HepG2 (cell line): Measurements from ENCODE around the gene USP11. TPM values are rescaled to one million over a fixed set of nuclear protein-coding genes. Genes with fewer than 3 reads are reported as not detected.

ENCODE experiments used
- ATAC-seq: fragments of 200-7000 bp; cut with Tn5 transposase; 3 replicates; pipeline ENCODE4 v1.9.1; 2020; ENCODE audit warnings: mild to moderate bottlenecking, moderate library complexity
- BruUV-seq: library from RNA; stranded (reverse); fragments of 400-500 nt; replicated peaks from 2 replicates; lab custom pipeline; 2021; lab: Mats Ljungman, UMichigan
- CTCF ChIA-PET: fragments of 300-600 bp; formaldehyde crosslinking; extraction: SDS; loops from one replicate; lab custom pipeline; 2021; ENCODE audit warnings: low total read pairs, inconsistent platforms, low intra/inter-chr PET ratio; lab: Yijun Ruan, JAX
- POLR2A ChIA-PET: fragments of 350-600 bp; sonication (Branson Sonifier 250); formaldehyde crosslinking; loops from one replicate; lab custom pipeline; 2020; ENCODE audit warnings: antibody characterized with exemption, inconsistent platforms; lab: Yijun Ruan, JAX
- DNase-seq: peaks from one replicate; pipeline ENCODE4 v3.0.0-alpha.2; 2015; ENCODE audit warnings: low spot score
- FAIRE-seq: peaks from 3 replicates; lab custom pipeline; 2011; peaks lifted over from hg19 to GRCh38; lab: Jason Lieb, UNC
- H2AFZ ChIP-seq: one replicate; pipeline ENCODE4 v1.6.1; 2011; ENCODE audit warnings: low read length, inconsistent platforms
- H3K27ac ChIP-seq: fragments of 300-600 bp; 3 replicates; pipeline ENCODE4 v1.8.0; 2011; ENCODE audit warnings: mixed run types, mild to moderate bottlenecking, mixed read lengths, low read length, inconsistent platforms; ENCODE audit not compliant: insufficient read depth; ENCODE audit errors: extremely low read length
- H3K27me3 ChIP-seq, 2 experiments: fragments of 200-600 bp in 1 of 2; 2 replicates in 1 of 2; 3 replicates in 1 of 2; pipeline versions ENCODE4 v1.6.0 to v1.8.0; 2011; ENCODE audit warnings: low read length in 2 of 2, mild to moderate bottlenecking in 2 of 2, moderate library complexity in 2 of 2, inconsistent platforms in 1 of 2; ENCODE audit not compliant: insufficient read depth in 2 of 2, control insufficient read depth in 1 of 2
- H3K36me3 ChIP-seq, 2 experiments: fragments of 200-600 bp in 1 of 2; replicated peaks in 1 of 2; 2 replicates in 1 of 2; 3 replicates in 1 of 2; pipeline versions ENCODE4 v1.5.1 to v1.8.0; 2011; ENCODE audit warnings: low read length in 2 of 2, inconsistent platforms in 1 of 2; ENCODE audit not compliant: insufficient read depth in 2 of 2, control insufficient read depth in 1 of 2
- H3K4me1 ChIP-seq: 2 replicates; pipeline ENCODE4 v1.5.1; 2012; ENCODE audit warnings: low read length, inconsistent platforms; ENCODE audit not compliant: insufficient read depth
- H3K4me2 ChIP-seq: 2 replicates; pipeline ENCODE4 v1.6.0; 2011; ENCODE audit warnings: low read depth, low read length, inconsistent platforms
- H3K4me3 ChIP-seq, 3 experiments: fragments of 200-600 bp in 1 of 3; sonication (generic), shearing (Covaris generic) in 1 of 3; replicated peaks in 1 of 3; 2 replicates each; pipeline ENCODE4 v1.5.1; 2011 to 2016; ENCODE audit warnings: low read length in 3 of 3, inconsistent platforms in 2 of 3, low read depth in 2 of 3, mild to moderate bottlenecking in 2 of 3, control low read depth in 1 of 3, mixed read lengths in 1 of 3; ENCODE audit not compliant: insufficient read depth in 1 of 3
- H3K79me2 ChIP-seq: one replicate; pipeline ENCODE4 v1.6.1; 2011; ENCODE audit warnings: low read length, inconsistent platforms; ENCODE audit not compliant: insufficient read depth
- H3K9ac ChIP-seq: 2 replicates; pipeline ENCODE4 v1.6.0; 2011; ENCODE audit warnings: mild to moderate bottlenecking, low read depth, low read length, inconsistent platforms; ENCODE audit not compliant: insufficient read depth
- H3K9me3 ChIP-seq: 2 replicates; pipeline ENCODE4 v1.5.1; 2012; ENCODE audit warnings: mild to moderate bottlenecking, low read length
- H4K20me1 ChIP-seq: 2 replicates; pipeline ENCODE4 v1.6.0; 2011; ENCODE audit warnings: inconsistent platforms, mild to moderate bottlenecking, low read length, moderate library complexity; ENCODE audit not compliant: insufficient read depth
- CREB1 ChIP-seq, 2 experiments: fragments of 450-650 bp in 1 of 2; IDR thresholded peaks; 2 replicates each; pipeline ENCODE4 v1.6.1; 2016 to 2017; ENCODE audit warnings: control low read depth in 1 of 2, mild to moderate bottlenecking in 1 of 2, missing compliant biosample characterization in 1 of 2, missing genetic modification characterization in 1 of 2
- FOSL2 ChIP-seq: sonication (generic); formaldehyde crosslinking; IDR thresholded peaks from 2 replicates; pipeline ENCODE4 v1.4.0; 2020; ENCODE audit warnings: missing genetic modification reagents
- FOXO1 ChIP-seq: sonication (generic); formaldehyde crosslinking; IDR thresholded peaks from 2 replicates; pipeline ENCODE4 v1.4.0; 2020; ENCODE audit warnings: missing genetic modification reagents
- KLF12 ChIP-seq: sonication (generic); formaldehyde crosslinking; IDR thresholded peaks from 2 replicates; pipeline ENCODE4 v1.4.0; 2020; ENCODE audit warnings: missing genetic modification reagents, borderline replicate concordance
- NFRKB ChIP-seq: fragments of 450-650 bp; IDR thresholded peaks from 2 replicates; pipeline ENCODE4 v1.6.1; 2017
- PHF21A ChIP-seq: sonication (generic); formaldehyde crosslinking; IDR thresholded peaks from 2 replicates; pipeline ENCODE4 v1.5.0; 2020; ENCODE audit warnings: mild to moderate bottlenecking, missing genetic modification reagents
- POGZ ChIP-seq: sonication (generic); formaldehyde crosslinking; IDR thresholded peaks from 2 replicates; pipeline ENCODE4 v1.4.0; 2020; ENCODE audit warnings: mild to moderate bottlenecking, missing genetic modification reagents
- POLR2AphosphoS5 ChIP-seq: IDR thresholded peaks from 2 replicates; pipeline ENCODE4 v1.6.1; 2012; ENCODE audit warnings: low read depth, low read length
- POLR2G ChIP-seq: fragments of 200-400 bp; formaldehyde crosslinking; IDR thresholded peaks from 2 replicates; pipeline ENCODE4 v1.6.1; 2018; ENCODE audit warnings: mild to moderate bottlenecking, low read depth, low read length, moderate library complexity
- RFXAP ChIP-seq: sonication (generic); formaldehyde crosslinking; IDR thresholded peaks from 2 replicates; pipeline ENCODE4 v1.4.0; 2020; ENCODE audit warnings: missing genetic modification reagents, borderline replicate concordance
- SALL1 ChIP-seq: sonication (generic); formaldehyde crosslinking; IDR thresholded peaks from 2 replicates; pipeline ENCODE4 v1.8.0; 2022; ENCODE audit warnings: mild to moderate bottlenecking, missing genetic modification reagents
- SMC3 ChIP-seq: IDR thresholded peaks from 2 replicates; pipeline ENCODE4 v1.6.1; 2011; ENCODE audit warnings: low read length, improper control_type of control experiment
- SP4 ChIP-seq: sonication (generic); formaldehyde crosslinking; IDR thresholded peaks from 2 replicates; pipeline ENCODE4 v1.8.1; 2023; ENCODE audit warnings: mild to moderate bottlenecking, missing genetic modification reagents
- STAG1 ChIP-seq: sonication (generic); formaldehyde crosslinking; IDR thresholded peaks from 2 replicates; pipeline ENCODE4 v1.4.0; 2020; ENCODE audit warnings: missing genetic modification reagents
- TBL1XR1 ChIP-seq: fragments of 150-350 bp; IDR thresholded peaks from 2 replicates; pipeline ENCODE4 v1.6.1; 2014; ENCODE audit warnings: borderline replicate concordance, low read length; ENCODE audit not compliant: partially characterized antibody
- TMF1 ChIP-seq: sonication (generic); formaldehyde crosslinking; IDR thresholded peaks from 2 replicates; pipeline ENCODE4 v1.8.1; 2022; ENCODE audit warnings: low read depth, missing genetic modification reagents
- ZNF317 ChIP-seq: sonication (generic); formaldehyde crosslinking; IDR thresholded peaks from 2 replicates; pipeline ENCODE4 v1.5.0; 2020; ENCODE audit warnings: mild to moderate bottlenecking, missing genetic modification reagents
- ZNF777 ChIP-seq: sonication (generic); formaldehyde crosslinking; IDR thresholded peaks from 2 replicates; pipeline ENCODE4 v1.4.0; 2020; ENCODE audit warnings: missing genetic modification reagents
- WGBS: methylation state at CpG from one replicate; pipeline ENCODE4 v1.1.6; 2017; ENCODE audit warnings: low lambda C conversion rate; 5-methylcytosine and 5-hydroxymethylcytosine counted together
- in situ Hi-C: cut with HindIII; loops from 2 replicates; pipeline ENCODE4 v1.10.0; 2017; ENCODE audit warnings: low pct_unique_long_range_greater_than_20kb; ENCODE audit not compliant: extremely low pct_ligation_motif_present
- intact Hi-C: fragments of 100-400 bp; cut with micrococcal nuclease; formaldehyde crosslinking; loops from one replicate; pipeline ENCODE4 v1.10.0; 2022; ENCODE audit not compliant: unreplicated experiment
- polyA plus RNA-seq, 8 experiments: library from polyadenylated mRNA; depleted of rRNA in 3 of 8; stranded (reverse) in 7 of 8; unstranded in 1 of 8; fragments of >200 nt; fragmentation: Illumina TruSeq in 4 of 8; extraction: Trizol in 4 of 8; gene quantifications; 2 replicates each; pipeline versions ENCODE4 v1.2.1 to v1.2.3, GENCODE V29; 2011 to 2016; ENCODE audit warnings: low read depth in 4 of 8, missing spikeins in 1 of 8, mixed read lengths in 1 of 8; ENCODE audit not compliant: insufficient read depth in 1 of 8
- total RNA-seq, 5 experiments: library from RNA; depleted of rRNA; stranded (reverse); fragments of >200 nt; fragmentation: Illumina TruSeq; extraction: Trizol; gene quantifications; 2 replicates each; pipeline ENCODE4 v1.2.3, GENCODE V29; 2016; ENCODE audit warnings: low read depth in 1 of 5
- TF ChIP-seq, protein P1 (sequence below): IDR thresholded peaks from 2 replicates; pipeline ENCODE4 v1.6.1; 2016; ENCODE audit warnings: low read depth, borderline replicate concordance
- TF ChIP-seq, protein P2 (sequence below): sonication (generic); formaldehyde crosslinking; conservative IDR thresholded peaks from 2 replicates; pipeline ENCODE4 v1.8.0; 2022; ENCODE audit warnings: missing genetic modification reagents

USP11 gene
- total and polyA plus RNA-seq, 2 of the 13 experiments (the other 11 are each of a cell fraction or from before 2014, with no cell fraction given), result 23.8 to 31.7 TPM

DNA sequence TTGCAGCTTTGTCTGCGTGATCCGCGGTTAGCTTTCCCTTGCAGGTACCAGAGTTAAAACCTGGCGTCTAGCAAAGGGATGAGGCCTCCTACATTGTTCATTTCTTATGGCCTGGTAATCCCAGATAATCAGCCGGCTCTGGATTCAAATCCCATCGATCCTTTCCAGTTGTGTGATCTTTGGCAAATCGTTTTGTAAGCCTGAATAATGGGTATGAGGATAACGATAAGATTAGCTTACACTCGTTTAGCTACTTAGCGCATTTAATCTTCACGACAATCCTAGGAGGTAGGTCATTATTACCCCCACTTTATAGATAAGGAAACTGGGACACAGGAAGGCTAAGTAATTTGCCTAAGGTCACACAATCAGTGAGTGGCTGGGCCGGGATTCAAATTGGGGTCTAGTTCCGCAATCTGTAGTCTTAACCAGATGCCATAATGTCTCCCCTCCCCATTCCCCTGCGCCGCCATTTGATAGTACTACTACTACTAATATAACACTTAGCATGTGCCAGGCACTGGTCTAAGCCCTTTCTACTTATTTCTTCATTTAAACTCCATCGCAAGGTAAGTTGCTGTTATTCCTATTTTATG is 40.9 kb upstream of the USP11 start (continued):
- no peak for TF ChIP-seq FOXO1 (CRISPR knock-in tag)
- TF ChIP-seq TBL1XR1, result no peak
- TF ChIP-seq PHF21A (CRISPR knock-in tag), result no peak

DNA sequence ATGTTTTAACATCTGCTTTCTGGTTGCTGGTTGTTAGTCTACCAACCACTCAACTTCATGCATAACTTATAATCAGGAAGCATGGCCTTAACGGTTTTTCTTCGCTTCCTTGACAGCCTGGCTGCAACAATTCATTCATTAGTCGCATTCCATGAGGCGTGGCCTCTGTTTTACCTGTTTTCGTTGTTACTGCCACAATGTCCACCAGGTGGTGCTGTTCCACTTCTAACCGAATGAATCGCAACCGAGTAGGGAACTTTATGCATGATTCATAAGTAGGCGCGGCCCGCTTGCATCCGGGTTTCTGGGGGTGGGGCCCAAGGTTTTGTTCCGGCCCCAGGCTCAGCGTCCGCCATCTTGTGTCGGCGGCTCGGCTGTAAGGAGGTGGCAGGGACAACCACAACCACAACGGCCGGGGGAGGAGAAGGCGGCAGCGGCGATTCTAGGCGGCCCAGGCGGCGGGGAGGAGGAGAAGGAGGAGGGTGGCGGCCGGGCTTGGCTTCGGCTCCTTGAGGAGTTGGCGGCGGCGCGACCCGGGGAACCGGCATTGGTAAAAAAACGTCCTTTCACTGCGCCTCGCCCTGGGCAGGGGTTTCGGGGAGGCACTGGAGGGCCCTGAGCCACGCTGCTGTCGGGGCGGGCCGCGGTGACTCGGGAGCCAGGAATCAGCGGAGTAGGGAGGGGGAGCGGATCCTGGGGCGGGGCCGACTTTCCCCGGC is 39.2 kb upstream of the USP11 start, which contains the start of gene UBA1:
Gene UBA1, plus strand, starts transcription at position 355 of the 719 bp plus-strand sequence. CDS start 4,974 bp downstream, outside the sequence.
- ChIA-PET POLR2A (interaction anchor here (0.8 to 1.0 kb wide), 6 partner anchors 24 to 330 kb away, joined by 3 to 6 read pairs (median 3); partner anchors contain the start of gene USP11), CTCF (interaction anchor here (1.2 to 1.6 kb wide), 3 partner anchors 119 to 330 kb away, joined by 5 to 6 read pairs (median 5); no protein-coding TSS in a partner anchor)
- no peaks in the 10 kb centered on the region; a peak in 1 of 5 replicates for H3K27me3 ChIP-seq
- H3K4me3 ChIP-seq, result peak within 1 kb of the TSS; percentile 68 to 83 (median 74)
- H3K9me3 ChIP-seq, result no peaks in the 10 kb centered on the region
- H3K27ac ChIP-seq, result peak within 1 kb of the TSS; percentile 79
- H3K4me2 ChIP-seq, result peak within 1 kb of the TSS; percentile 75
- peaks cover 44% of the 10 kb centered on the region for H3K79me2 ChIP-seq
- DNase-seq (peak; percentile 90), ATAC-seq (peak; percentile 72), FAIRE-seq (peak; percentile 90)
- intact Hi-C loops, result loop anchor here (1.0 to 2.0 kb wide), 2 partner anchors 119 to 191 kb away; no protein-coding TSS in a partner anchor
- no peak within 1 kb of the TSS for H2AFZ ChIP-seq
- no TSS peak for BruUV-seq
- H3K9ac ChIP-seq, result peak within 1 kb of the TSS; percentile 95
- peaks cover 6% of the 10 kb centered on the region for H4K20me1 ChIP-seq
- WGBS, result 10% methylated on average over 8 of the region's 50 CpGs
- in situ Hi-C loops, result loop anchor here (5.0 kb wide), 2 partner anchors 194 to 329 kb away; no protein-coding TSS in a partner anchor
- H3K36me3 ChIP-seq, result peaks cover 1 to 4% of the 10 kb centered on the region in 2 experiments; a peak in 2 of 5 replicates
- peaks cover 56% of the 10 kb centered on the region for H3K4me1 ChIP-seq
- TF ChIP-seq POLR2AphosphoS5 (peak; percentile 85), SALL1 (CRISPR knock-in tag) (peak; percentile 55; the same call in 1 of the 2 replicates), POLR2G (peak; percentile 84), TMF1 (no peak), STAG1 (peak; percentile 94), FOSL2 (CRISPR knock-in tag) (peak; percentile 75), RFXAP (CRISPR knock-in tag) (peak; percentile 22; the same call in 1 of the 2 replicates), CREB1 (IDR thresholded peaks at IDR 0.05) (no peak), CREB1 (CRISPR knock-in tag; IDR thresholded peaks at IDR 0.05) (0 out of 2 replicates have a peak, but pooled peaks have one; percentile 21), NFRKB (0 out of 2 replicates have a peak, but pooled peaks have one; percentile 21), ZNF317 (CRISPR knock-in tag) (peak; percentile 57; the same call in 1 of the 2 replicates), POGZ (CRISPR knock-in tag) (peak; percentile 51; the same call in 1 of the 2 replicates), SMC3 (peak; percentile 86), KLF12 (CRISPR knock-in tag) (0 out of 2 replicates have a peak, but pooled peaks have one; percentile 7), SP4 (CRISPR knock-in tag) (peak; percentile 52; the same call in 1 of the 2 replicates), ZNF777 (CRISPR knock-in tag) (peak; percentile 20; the same call in 1 of the 2 replicates)
- TF ChIP-seq, protein P1, sequence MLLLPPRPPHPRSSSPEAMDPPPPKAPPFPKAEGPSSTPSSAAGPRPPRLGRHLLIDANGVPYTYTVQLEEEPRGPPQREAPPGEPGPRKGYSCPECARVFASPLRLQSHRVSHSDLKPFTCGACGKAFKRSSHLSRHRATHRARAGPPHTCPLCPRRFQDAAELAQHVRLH (CRISPR knock-in tag), result no peak
- TF ChIP-seq, protein P2, sequence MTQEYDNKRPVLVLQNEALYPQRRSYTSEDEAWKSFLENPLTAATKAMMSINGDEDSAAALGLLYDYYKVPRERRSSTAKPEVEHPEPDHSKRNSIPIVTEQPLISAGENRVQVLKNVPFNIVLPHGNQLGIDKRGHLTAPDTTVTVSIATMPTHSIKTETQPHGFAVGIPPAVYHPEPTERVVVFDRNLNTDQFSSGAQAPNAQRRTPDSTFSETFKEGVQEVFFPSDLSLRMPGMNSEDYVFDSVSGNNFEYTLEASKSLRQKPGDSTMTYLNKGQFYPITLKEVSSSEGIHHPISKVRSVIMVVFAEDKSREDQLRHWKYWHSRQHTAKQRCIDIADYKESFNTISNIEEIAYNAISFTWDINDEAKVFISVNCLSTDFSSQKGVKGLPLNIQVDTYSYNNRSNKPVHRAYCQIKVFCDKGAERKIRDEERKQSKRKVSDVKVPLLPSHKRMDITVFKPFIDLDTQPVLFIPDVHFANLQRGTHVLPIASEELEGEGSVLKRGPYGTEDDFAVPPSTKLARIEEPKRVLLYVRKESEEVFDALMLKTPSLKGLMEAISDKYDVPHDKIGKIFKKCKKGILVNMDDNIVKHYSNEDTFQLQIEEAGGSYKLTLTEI (CRISPR knock-in tag), result no peak
